Natural killer cell (primary cell): ENCODE measurements around the gene MUC5B. TPM values are rescaled to one million over a fixed set of nuclear protein-coding genes. Genes with fewer than 3 reads are reported as not detected.

Experiments used
- ATAC-seq, 3 donors: fragments of 150-1000 bp in 2 of 3; fragments of 200-7000 bp in 1 of 3; cut with Tn5 transposase; 1 replicate in 1 of 3; 2 replicates in 2 of 3; pipeline ENCODE4 v1.10.0; 2021; ENCODE audit warnings: mild to moderate bottlenecking in 2 of 3, moderate library complexity in 2 of 3
- DNase-seq, 2 donors: peaks; one replicate each; pipeline versions ENCODE4 v3.0.0 to v3.0.0-alpha.2; 2013 to 2021; ENCODE audit warnings: mixed read lengths in 1 of 2
- H3K27ac ChIP-seq: one replicate; pipeline ENCODE4 v1.5.1; 2013; ENCODE audit warnings: mild to moderate bottlenecking, low read length
- H3K27me3 ChIP-seq: one replicate; pipeline ENCODE4 v1.6.1; 2013; ENCODE audit warnings: low read length; ENCODE audit not compliant: control insufficient read depth, insufficient read depth
- H3K36me3 ChIP-seq: one replicate; pipeline ENCODE4 v1.6.1; 2013; ENCODE audit warnings: low read length; ENCODE audit not compliant: control insufficient read depth, insufficient read depth
- H3K4me1 ChIP-seq: one replicate; pipeline ENCODE4 v1.6.1; 2013; ENCODE audit warnings: low read length; ENCODE audit not compliant: control insufficient read depth, insufficient read depth
- H3K4me3 ChIP-seq: one replicate; pipeline ENCODE4 v1.5.1; 2013; ENCODE audit warnings: low read length
- H3K9me3 ChIP-seq: one replicate; pipeline ENCODE4 v1.6.1; 2013; ENCODE audit warnings: low read length; ENCODE audit not compliant: control insufficient read depth, insufficient read depth
- H3K27ac Mint-ChIP-seq, 2 donors: one replicate each; pipeline ENCODE4 v1.8.0; 2022; ENCODE audit warnings: mild to moderate bottlenecking in 2 of 2, mixed read lengths in 2 of 2, moderate library complexity in 1 of 2
- H3K27me3 Mint-ChIP-seq, 2 donors: one replicate each; pipeline ENCODE4 v1.8.0; 2022; ENCODE audit warnings: low read depth in 2 of 2, mixed read lengths in 2 of 2
- H3K36me3 Mint-ChIP-seq: one replicate; pipeline ENCODE4 v1.8.0; 2022; ENCODE audit warnings: mixed read lengths
- H3K4me1 Mint-ChIP-seq, 2 donors: one replicate each; pipeline ENCODE4 v1.8.0; 2022; ENCODE audit warnings: mixed read lengths in 2 of 2
- H3K4me3 Mint-ChIP-seq: one replicate; pipeline ENCODE4 v1.8.0; 2022; ENCODE audit warnings: mild to moderate bottlenecking, moderate library complexity, mixed read lengths
- H3K9me3 Mint-ChIP-seq, 2 donors: one replicate each; pipeline ENCODE4 v1.8.0; 2022; ENCODE audit warnings: mixed read lengths in 2 of 2
- CTCF ChIP-seq: fragments of 200-600 bp; IDR thresholded peaks from one replicate; pipeline ENCODE4 v1.8.0; 2022; ENCODE audit warnings: antibody characterized with exemption
- WGBS: methylation state at CpG from one replicate; pipeline ENCODE4 v1.1.7; 2013; ENCODE audit warnings: missing lambda C conversion rate; ENCODE audit not compliant: insufficient coverage; 5-methylcytosine and 5-hydroxymethylcytosine counted together
- intact Hi-C: fragments of 100-400 bp; cut with micrococcal nuclease; formaldehyde crosslinking; loops from one replicate; pipeline ENCODE4 v1.14.2; 2022
- total RNA-seq, 4 donors: library from RNA; stranded (reverse); fragments of 120-200 nt in 1 of 4; gene quantifications; one replicate each; pipeline versions ENCODE4 v1.2.3 to v1.2.4, GENCODE V29; 2013 to 2022

The MUC5B gene
- total RNA-seq, 3 donors from 2014 or later (not counting 1 experiment from before 2014, with no cell fraction given): not detected

DNA sequence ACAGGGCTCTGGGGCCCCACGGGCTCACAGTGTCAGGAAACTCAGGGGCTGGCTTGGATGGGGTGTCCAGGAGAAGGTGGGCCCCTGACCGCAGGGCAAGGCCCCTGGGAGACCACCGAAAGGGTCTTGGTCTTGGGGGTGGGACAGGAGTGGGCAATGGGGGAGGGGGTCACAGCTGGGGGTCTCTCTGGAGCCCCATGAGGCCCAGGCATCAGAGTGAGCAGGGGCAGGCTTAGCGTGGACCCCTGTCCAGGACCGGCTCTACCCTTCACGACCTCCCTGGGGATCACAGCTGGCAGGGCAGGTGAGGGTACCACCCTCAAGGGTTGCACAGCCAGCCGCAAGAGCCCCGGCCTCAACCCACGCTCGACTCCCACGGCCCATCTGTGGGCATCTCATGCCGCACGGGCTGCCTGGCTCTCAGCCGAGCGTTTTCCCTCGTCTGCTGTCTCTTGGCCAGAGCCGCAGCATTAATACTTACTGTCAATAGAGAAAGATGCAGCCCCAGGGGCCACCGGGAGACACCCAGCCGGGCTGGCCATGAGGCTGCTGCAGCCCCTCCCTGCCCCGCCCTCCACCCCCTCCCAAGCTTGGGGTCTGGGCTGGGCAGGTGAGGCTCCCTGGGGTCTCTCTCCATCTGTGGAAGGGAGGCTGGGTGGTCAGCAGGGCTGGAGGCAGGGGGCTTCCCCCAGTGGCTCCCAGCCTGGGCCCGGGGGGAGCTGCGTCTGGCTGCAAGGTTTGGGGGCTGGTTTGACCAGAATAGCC is 662 bp downstream of the MUC5B start:
- WGBS: 80% methylated on average over 21 of the region's 22 CpGs
- Histone ChIP-seq H3K4me1 (no peaks in the 10 kb centered on the region), H3K36me3 (no peaks in the 10 kb centered on the region), H3K9me3 (no peaks in the 10 kb centered on the region), H3K4me3 (no peak overlapping the region), H3K27ac (no peak overlapping the region), H3K27me3 (no peaks in the 10 kb centered on the region)
- Mint-ChIP-seq H3K4me3 (no peak overlapping the region), H3K27ac (no peak overlapping the region), H3K36me3 (no peaks in the 10 kb centered on the region), H3K9me3 (no peaks in the 10 kb centered on the region), H3K4me1 (no peaks in the 10 kb centered on the region), H3K27me3 (no peaks in the 10 kb centered on the region)
- no peak for DNase-seq
- intact Hi-C loops: no loop called here
- no peak for ATAC-seq
- TF ChIP-seq CTCF: no peak

GRCh38 chr11:1224111-1224490 is 1.2 kb downstream of the MUC5B start:
- DNase-seq (no peak), ATAC-seq (no peak)
- H3K27me3 ChIP-seq: no peaks in the 10 kb centered on the region
- intact Hi-C loops: no loop called here
- Mint-ChIP-seq H3K4me1 (no peaks in the 10 kb centered on the region), H3K9me3 (no peaks in the 10 kb centered on the region), H3K4me3 (no peak overlapping the region), H3K27ac (no peak overlapping the region), H3K36me3 (no peaks in the 10 kb centered on the region), H3K27me3 (no peaks in the 10 kb centered on the region)
- no peak overlapping the region for H3K27ac ChIP-seq
- H3K4me1 ChIP-seq: no peaks in the 10 kb centered on the region
- TF ChIP-seq CTCF: no peak
- WGBS: 62% methylated on average over 7 of the region's 7 CpGs
- no peaks in the 10 kb centered on the region for H3K36me3 ChIP-seq
- no peak overlapping the region for H3K4me3 ChIP-seq
- no peaks in the 10 kb centered on the region for H3K9me3 ChIP-seq

- no peak for ATAC-seq
- no peaks in the 10 kb centered on the region for H3K36me3 Mint-ChIP-seq
- H3K4me1 Mint-ChIP-seq: no peaks in the 10 kb centered on the region
- Histone ChIP-seq H3K4me3 (no peak overlapping the region), H3K4me1 (no peaks in the 10 kb centered on the region), H3K36me3 (no peaks in the 10 kb centered on the region), H3K27ac (no peak overlapping the region), H3K9me3 (no peaks in the 10 kb centered on the region), H3K27me3 (no peaks in the 10 kb centered on the region)
- H3K9me3 Mint-ChIP-seq: no peaks in the 10 kb centered on the region
- no peak for TF ChIP-seq CTCF
- no peak overlapping the region for H3K27ac Mint-ChIP-seq
- H3K27me3 Mint-ChIP-seq: no peaks in the 10 kb centered on the region
- intact Hi-C loops: no loop called here
- no peak for DNase-seq
- 72% methylated on average over 26 of the region's 27 CpGs for WGBS
- no peak overlapping the region for H3K4me3 Mint-ChIP-seq
Observed at GRCh38 chr11:1224491-1225385, 1.9 kb downstream of the MUC5B start.
